Brain pericyte (primary cell): ENCODE measurements around the gene SYPL2.

ENCODE experiments used
- DNase-seq: peaks from one replicate; pipeline ENCODE4 v3.0.0-alpha.2; 2012; ENCODE audit warnings: low read depth, low spot score

Gene SYPL2

GRCh38 chr1:109514846-109515245, 48.5 kb downstream of the SYPL2 start:
- DNase-seq = no peak

- no peak for DNase-seq
These were observed 50.5 kb downstream of the SYPL2 start for GRCh38 chr1:109516872-109517271.

- DNase-seq = no peak
These were observed 51.0 kb downstream of the SYPL2 start for GRCh38 chr1:109517337-109517736.

- no peak for DNase-seq
These were observed 54.9 kb downstream of the SYPL2 start for GRCh38 chr1:109521002-109521951.

GRCh38 chr1:109522026-109522425, 55.7 kb downstream of the SYPL2 start:
- DNase-seq = no peak

GRCh38 chr1:109523706-109524105, 57.4 kb downstream of the SYPL2 start:
- no peak for DNase-seq

GRCh38 chr1:109527098-109527811, 60.9 kb downstream of the SYPL2 start:
- DNase-seq = no peak

- DNase-seq = no peak
These were observed 61.7 kb downstream of the SYPL2 start for GRCh38 chr1:109527846-109528695.

GRCh38 chr1:109528712-109529111, 62.4 kb downstream of the SYPL2 start:
- no peak for DNase-seq

GRCh38 chr1:109529881-109530456, 63.6 kb downstream of the SYPL2 start:
- no peak for DNase-seq

- DNase-seq = no peak
These were observed 64.2 kb downstream of the SYPL2 start for GRCh38 chr1:109530457-109531087.

GRCh38 chr1:109531380-109531779, 65.0 kb downstream of the SYPL2 start:
- no peak for DNase-seq
